ENCODE results near the gene ARHGEF10L. TPM values are rescaled to one million over a fixed set of nuclear protein-coding genes. Genes with fewer than 3 reads are reported as not detected.

The ARHGEF10L gene
- total RNA-seq, 1 donor from 2014 or later, result 3.1 TPM

- Mint-ChIP-seq H3K36me3 (ENCODE audit: low read depth, unreplicated experiment) (no peaks in the 10 kb centered on the region), H3K27me3 (ENCODE audit: unreplicated experiment) (peaks cover 9% of the 10 kb centered on the region), H3K9me3 (ENCODE audit: unreplicated experiment) (no peaks in the 10 kb centered on the region), H3K4me1 (ENCODE audit: unreplicated experiment) (no peaks in the 10 kb centered on the region), H3K27ac (ENCODE audit: unreplicated experiment) (no peak overlapping the region), H3K4me3 (ENCODE audit: unreplicated experiment) (no peak overlapping the region)
- TF ChIP-seq CTCF (IDR thresholded peaks at IDR 0.05; ENCODE audit: unreplicated experiment), result no peak
- no peak for DNase-seq (ENCODE audit: low spot score)
Observed at GRCh38 chr1:17645068-17645911, 105.8 kb downstream of the ARHGEF10L start.

- Mint-ChIP-seq H3K9me3 (ENCODE audit: unreplicated experiment) (no peaks in the 10 kb centered on the region), H3K4me3 (ENCODE audit: unreplicated experiment) (no peak overlapping the region), H3K36me3 (ENCODE audit: low read depth, unreplicated experiment) (no peaks in the 10 kb centered on the region), H3K4me1 (ENCODE audit: unreplicated experiment) (no peaks in the 10 kb centered on the region), H3K27me3 (ENCODE audit: unreplicated experiment) (peaks cover 9% of the 10 kb centered on the region), H3K27ac (ENCODE audit: unreplicated experiment) (no peak overlapping the region)
- no peak for TF ChIP-seq CTCF (IDR thresholded peaks at IDR 0.05; ENCODE audit: unreplicated experiment)
- no peak for DNase-seq (ENCODE audit: low spot score)
Observed at GRCh38 chr1:17646444-17647280, 107.2 kb downstream of the ARHGEF10L start.

- Mint-ChIP-seq H3K27me3 (ENCODE audit: unreplicated experiment) (peaks cover 9% of the 10 kb centered on the region), H3K36me3 (ENCODE audit: low read depth, unreplicated experiment) (no peaks in the 10 kb centered on the region), H3K27ac (ENCODE audit: unreplicated experiment) (no peak overlapping the region), H3K4me3 (ENCODE audit: unreplicated experiment) (no peak overlapping the region), H3K9me3 (ENCODE audit: unreplicated experiment) (no peaks in the 10 kb centered on the region), H3K4me1 (ENCODE audit: unreplicated experiment) (no peaks in the 10 kb centered on the region)
- no peak for TF ChIP-seq CTCF (IDR thresholded peaks at IDR 0.05; ENCODE audit: unreplicated experiment)
- no peak for DNase-seq (ENCODE audit: low spot score)
Observed at GRCh38 chr1:17648457-17649145, 109.1 kb downstream of the ARHGEF10L start.

- Mint-ChIP-seq H3K4me1 (ENCODE audit: unreplicated experiment) (no peaks in the 10 kb centered on the region), H3K9me3 (ENCODE audit: unreplicated experiment) (no peaks in the 10 kb centered on the region), H3K27me3 (ENCODE audit: unreplicated experiment) (peaks cover 10% of the 10 kb centered on the region), H3K4me3 (ENCODE audit: unreplicated experiment) (no peak overlapping the region), H3K36me3 (ENCODE audit: low read depth, unreplicated experiment) (no peaks in the 10 kb centered on the region), H3K27ac (ENCODE audit: unreplicated experiment) (no peak overlapping the region)
- DNase-seq (ENCODE audit: low spot score), result no peak
- no peak for TF ChIP-seq CTCF (IDR thresholded peaks at IDR 0.05; ENCODE audit: unreplicated experiment)
Observed at GRCh38 chr1:17649371-17650106, 110.0 kb downstream of the ARHGEF10L start.
